DMS114 treated with DMSO at 0.1 percent for 48 hours (cell line): Measurements from ENCODE around the gene TYW1.
"Not testable (repeated sequence)": the region's sequence is repeated elsewhere in the genome, so short reads cannot be mapped to it uniquely, and the experiment has no call there.

Source experiments
- DNase-seq: peaks from one replicate; lab custom pipeline; 2025; ENCODE audit not compliant: unreplicated experiment; lab: John Stamatoyannopoulos, UW

The TYW1 gene

GRCh38 chr7:66996444-66997191 is at the start of gene TYW1:
TSS of gene TYW1 (plus strand) at chr7:66996833. CDS start at chr7:66996979, 146 bp downstream.
- DNase-seq: peak; percentile 93

DNA sequence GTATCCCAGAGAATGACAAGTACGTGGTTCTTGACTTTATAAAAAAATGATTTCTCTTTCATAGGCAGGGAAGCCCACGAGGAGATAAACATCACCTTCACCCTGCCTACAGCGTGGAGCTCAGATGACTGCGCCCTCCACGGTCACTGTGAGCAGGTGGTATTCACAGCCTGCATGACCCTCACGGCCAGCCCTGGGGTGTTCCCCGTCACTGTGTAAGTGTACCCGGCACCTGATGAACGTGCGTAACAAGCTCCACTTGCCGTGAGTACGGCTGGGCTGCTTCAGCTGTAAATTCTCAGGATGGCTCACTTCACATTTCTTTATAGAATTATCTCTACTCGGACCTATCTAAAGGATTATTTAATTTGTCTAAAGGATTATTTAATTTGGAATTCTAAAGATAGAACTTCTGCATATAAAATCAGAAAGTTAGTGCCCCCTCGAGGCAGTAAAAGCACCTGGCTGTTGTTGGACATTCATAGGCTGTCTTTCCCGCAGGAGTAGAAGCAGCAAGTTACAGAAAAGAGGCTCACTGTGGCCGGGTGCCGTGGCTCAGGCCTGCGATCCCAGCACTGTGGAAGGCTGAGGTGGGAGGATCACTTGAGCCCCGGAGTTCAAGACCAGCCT is 48.0 kb upstream of the TYW1 start:
- DNase-seq: no peak

DNA sequence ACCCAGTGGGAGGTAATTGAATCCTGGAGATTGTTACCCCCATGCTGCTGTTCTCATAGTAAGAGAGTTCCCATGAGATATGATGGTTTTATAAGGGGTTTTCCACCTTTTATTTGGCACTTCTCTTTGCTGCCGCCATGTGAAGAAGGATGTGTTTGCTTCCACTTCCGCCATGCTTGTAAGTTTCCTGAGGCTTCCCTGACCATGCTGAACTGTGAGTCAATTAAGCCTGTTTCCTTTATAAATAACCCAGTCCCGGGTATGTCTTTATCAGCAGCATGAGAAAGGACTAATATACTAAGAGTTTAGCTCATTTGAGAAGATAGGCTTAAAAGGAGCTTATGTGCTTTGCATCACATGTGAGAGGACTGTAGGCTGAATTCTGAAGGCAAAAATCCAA is 46.3 kb upstream of the TYW1 start:
- DNase-seq: no peak

DNA sequence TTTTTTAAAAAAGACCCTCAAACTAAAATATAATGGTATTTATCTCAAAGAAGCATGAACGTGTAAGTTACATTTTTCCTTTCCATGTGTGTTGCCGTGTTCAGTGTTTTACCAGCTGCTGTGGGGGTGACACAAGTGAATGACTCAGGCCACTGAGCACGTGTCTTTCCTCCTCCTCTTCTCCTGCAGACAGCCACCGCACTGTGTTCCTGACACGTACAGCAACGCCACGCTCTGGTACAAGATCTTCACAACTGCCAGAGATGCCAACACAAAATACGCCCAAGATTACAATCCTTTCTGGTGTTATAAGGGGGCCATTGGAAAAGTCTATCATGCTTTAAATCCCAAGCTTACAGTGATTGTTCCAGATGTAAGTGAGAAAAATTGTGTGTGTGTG is 45.9 kb upstream of the TYW1 start:
- no peak for DNase-seq

DNA sequence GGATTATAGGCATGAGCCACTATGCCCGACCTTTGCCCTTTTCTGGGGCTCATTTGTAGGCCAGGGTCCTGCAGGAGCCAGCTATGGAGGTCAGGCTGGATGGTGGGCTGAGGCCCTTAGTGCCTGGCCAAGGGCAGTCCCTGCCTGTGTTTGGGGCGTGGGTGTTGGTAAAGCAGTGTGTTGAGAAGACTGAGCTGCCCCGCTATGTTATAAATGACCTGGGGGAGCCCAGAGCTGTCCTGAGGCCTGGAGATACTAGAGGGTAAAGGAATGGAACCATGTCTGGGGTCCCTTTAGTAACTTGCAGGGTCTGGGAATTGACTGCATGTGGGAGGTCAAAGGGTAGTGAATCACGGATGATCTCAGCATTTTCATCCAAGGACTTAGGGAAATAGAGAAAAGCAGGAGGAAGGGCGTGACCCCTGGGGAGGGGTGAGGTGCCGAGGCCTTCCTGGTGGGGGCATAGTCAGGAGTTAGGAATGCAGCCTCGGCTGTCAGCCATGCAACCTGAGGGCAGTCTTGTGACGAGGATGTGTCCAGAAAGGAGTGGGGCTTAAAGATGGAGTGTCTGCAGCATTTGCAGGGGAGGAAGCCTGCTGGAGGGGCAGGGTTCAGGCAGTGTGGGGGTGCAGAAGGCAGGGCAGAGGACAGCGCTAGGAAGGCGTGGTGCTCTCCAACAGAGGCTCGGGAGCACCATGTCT is 44.1 kb upstream of the TYW1 start:
- DNase-seq: no peak

DNA sequence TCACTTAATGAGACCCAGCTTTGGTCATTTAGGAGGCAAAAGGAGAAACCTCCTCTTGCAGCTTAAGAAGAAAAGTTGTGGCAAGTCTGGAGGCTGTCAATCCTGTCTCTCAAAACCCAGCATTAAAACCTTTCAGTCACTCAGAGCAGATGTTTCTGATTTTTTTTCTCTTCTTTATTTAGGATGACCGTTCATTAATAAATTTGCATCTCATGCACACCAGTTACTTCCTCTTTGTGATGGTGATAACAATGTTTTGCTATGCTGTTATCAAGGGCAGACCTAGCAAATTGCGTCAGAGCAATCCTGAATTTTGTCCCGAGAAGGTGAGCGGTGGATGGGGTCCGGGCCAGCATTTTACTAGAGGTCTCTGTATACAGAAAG is 43.6 kb upstream of the TYW1 start:
- DNase-seq: no peak

- no peak for DNase-seq
Measured at GRCh38 chr7:66957595-66958290, 38.9 kb upstream of the TYW1 start.

- DNase-seq: no peak
Measured at GRCh38 chr7:66958538-66959350, 37.9 kb upstream of the TYW1 start.

- DNase-seq: no peak
Measured at GRCh38 chr7:66960192-66960591, 36.4 kb upstream of the TYW1 start.

GRCh38 chr7:66961096-66961495 is 35.5 kb upstream of the TYW1 start:
- no peak for DNase-seq

- no peak for DNase-seq
Measured at GRCh38 chr7:66964411-66964810, 32.2 kb upstream of the TYW1 start.

- DNase-seq: no peak
Measured at GRCh38 chr7:66967029-66967428, 29.6 kb upstream of the TYW1 start.

DNA sequence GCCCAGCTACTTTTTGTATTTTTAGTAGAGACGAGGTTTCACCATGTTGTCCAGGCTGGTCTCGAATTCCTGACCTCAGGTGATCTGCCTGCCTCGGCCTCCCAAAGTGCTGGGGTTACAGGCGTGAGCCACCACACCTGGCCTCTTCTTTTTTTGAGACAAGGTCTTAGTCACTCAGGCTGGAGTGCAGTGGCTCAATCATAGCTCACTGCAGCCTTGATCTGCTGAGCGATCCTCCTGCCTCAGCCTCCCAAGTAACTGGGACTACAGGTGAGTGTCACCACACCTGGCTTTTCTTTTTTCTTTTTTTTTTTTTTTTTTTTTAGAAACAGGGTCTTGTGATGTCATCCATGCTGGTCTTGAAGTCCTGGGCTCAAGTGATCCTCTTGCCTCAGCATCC is 27.6 kb upstream of the TYW1 start:
- DNase-seq: not testable (repeated sequence)

DNA sequence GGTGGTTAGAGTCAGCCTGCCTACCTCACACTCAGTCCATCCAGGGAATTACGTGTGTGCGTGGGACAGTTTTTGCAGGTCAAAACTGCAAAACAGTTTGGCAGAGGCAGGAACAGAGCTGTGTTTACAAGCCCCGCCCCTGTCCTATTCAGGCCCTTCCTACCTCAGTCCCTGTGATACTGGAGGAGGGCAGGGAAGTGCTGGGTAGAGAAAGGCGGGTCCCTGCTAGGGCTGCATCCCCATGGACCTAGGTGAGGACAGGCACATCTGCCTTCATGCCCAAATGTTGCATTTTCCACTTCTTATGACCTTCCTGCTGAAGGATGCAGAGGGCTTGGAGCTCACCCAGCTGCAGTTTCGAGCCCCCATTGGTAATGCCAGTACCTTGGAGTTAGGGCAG is 26.3 kb upstream of the TYW1 start:
- no peak for DNase-seq

DNA sequence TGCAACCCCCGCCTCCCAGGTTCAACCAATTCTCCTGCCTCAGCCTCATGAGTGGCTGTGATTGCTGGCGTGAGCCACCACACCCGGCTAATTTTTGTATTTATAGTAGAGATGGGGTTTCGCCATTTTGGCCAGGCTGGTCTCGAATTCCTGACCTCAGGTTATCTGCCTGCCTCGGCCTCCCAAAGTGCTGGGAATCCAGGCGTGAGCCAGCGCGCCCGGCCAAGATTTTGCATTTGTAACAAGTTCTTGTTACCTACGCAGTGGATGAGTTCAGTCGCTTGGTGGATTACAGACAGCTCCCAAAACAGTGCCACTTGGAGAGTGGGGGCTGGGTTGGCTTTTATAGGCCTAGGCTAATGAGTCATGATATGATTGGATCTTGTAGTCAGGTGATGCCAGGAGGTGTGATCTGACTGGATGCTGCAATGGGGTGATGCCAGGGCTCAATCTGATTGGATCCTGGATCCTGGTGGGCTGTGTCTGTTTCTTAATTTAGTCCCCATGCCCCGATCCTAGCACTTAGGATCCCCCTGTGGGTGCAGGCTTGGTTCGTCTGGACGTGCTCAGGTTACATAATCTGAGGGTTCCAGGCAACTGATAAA is 21.5 kb upstream of the TYW1 start:
- DNase-seq: no peak

DNA sequence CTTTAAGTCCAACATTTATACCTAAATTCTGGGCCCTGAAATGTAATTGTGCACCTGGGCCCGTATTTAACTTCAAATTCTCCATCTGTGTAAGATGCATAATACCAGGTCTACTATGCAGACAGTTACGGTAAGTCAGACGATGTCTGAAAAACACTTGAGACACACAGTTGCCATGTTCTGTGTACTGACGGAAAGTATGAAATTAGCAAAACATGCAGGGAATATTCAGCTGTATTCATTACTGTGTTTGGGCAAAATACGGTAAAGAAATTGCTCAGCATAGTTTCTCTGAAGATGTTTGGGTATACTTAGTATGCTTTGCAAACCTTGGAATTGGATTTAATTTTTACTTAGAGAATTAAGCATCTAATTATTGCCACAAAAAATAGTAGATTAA is 18.3 kb upstream of the TYW1 start:
- DNase-seq: not testable (repeated sequence)

GRCh38 chr7:66979013-66979412 is 17.6 kb upstream of the TYW1 start:
- DNase-seq: not testable (repeated sequence)

DNA sequence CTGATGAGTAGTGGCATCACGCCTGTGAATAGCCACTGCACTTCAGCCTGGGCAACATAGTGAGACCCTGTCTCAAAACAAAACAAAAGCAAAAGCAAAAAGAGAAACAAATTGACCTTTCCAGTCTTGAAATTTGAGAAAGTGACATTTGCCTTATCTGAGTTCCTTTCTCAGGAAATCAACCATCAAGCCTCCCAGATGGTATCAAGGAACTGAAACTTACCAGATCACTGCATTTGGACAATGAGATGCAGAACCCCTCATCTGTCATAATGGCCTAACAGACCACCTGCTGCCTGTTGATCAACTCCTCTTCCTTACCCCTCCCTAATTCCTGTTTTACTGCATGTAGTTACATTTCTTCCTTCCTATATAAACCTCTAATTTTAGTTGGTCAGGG is 16.3 kb upstream of the TYW1 start:
- DNase-seq: not testable (repeated sequence)

- DNase-seq: not testable (repeated sequence)
Measured at GRCh38 chr7:66989552-66989951, 7.1 kb upstream of the TYW1 start.

DNA sequence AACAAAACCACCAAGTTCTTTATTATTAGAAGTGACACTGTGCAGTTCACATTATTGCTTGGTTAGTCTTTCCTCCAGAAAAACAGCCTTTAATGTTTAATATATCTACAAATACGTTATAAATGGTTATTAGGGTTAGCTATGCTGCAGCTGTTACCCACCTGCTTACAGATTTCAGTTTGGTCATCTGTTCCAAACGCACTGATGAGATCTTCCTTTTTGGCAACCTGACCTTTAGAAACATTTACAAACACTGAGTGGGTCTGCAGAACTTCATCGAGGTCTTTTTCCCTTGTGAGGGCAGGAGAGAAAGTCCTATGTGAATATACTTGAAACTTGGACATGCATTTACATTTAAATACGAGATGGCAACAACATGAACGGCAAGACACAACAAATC is 2.6 kb upstream of the TYW1 start:
- DNase-seq: not testable (repeated sequence)
